Stimulated activated naive B cell treated with anti-CD40 and anti-IgM and Interleukin-4, amounts not matched to agents 10 μg/mL and 1 μg/mL and 100 μg/mL, for 72 hours (primary cell): Measurements from ENCODE around the gene RNF213.
A peak's percentile ranks its signal among the peaks of the same experiment; 100 is the strongest.
"Not testable (repeated sequence)": the region's sequence is repeated elsewhere in the genome, so short reads cannot be mapped to it uniquely, and the experiment has no call there.

ENCODE experiments used
- ATAC-seq, 2 donors: fragments of 150-1000 bp; cut with Tn5 transposase; replicated peaks; 2 replicates each; pipeline ENCODE4 v1.10.0; 2021; ENCODE audit warnings: moderate library complexity in 1 of 2
- DNase-seq: peaks from one replicate; pipeline ENCODE4 v3.0.0; 2021
- H3K27ac Mint-ChIP-seq: one replicate; pipeline ENCODE4 v1.8.0; 2022; ENCODE audit warnings: mild to moderate bottlenecking, mixed read lengths
- H3K27me3 Mint-ChIP-seq, 2 donors: one replicate each; pipeline ENCODE4 v1.8.0; 2022; ENCODE audit warnings: mixed read lengths in 2 of 2
- H3K36me3 Mint-ChIP-seq, 2 donors: one replicate each; pipeline ENCODE4 v1.8.0; 2022; ENCODE audit warnings: mixed read lengths in 2 of 2, mild to moderate bottlenecking in 1 of 2
- H3K4me1 Mint-ChIP-seq, 2 donors: one replicate each; pipeline ENCODE4 v1.8.0; 2022; ENCODE audit warnings: mixed read lengths in 2 of 2, mild to moderate bottlenecking in 1 of 2
- H3K4me3 Mint-ChIP-seq, 2 donors: one replicate each; pipeline ENCODE4 v1.8.0; 2022; ENCODE audit warnings: mild to moderate bottlenecking in 2 of 2, mixed read lengths in 2 of 2, moderate library complexity in 1 of 2
- H3K9me3 Mint-ChIP-seq, 2 donors: one replicate each; pipeline ENCODE4 v1.8.0; 2022; ENCODE audit warnings: mixed read lengths in 2 of 2, mild to moderate bottlenecking in 1 of 2

RNF213 gene

GRCh38 chr17:80251966-80252365 is 8.7 kb upstream of the RNF213 start:
- no peaks in the 10 kb centered on the region for H3K27me3 Mint-ChIP-seq
- no peak overlapping the region for H3K27ac Mint-ChIP-seq
- peaks cover 0 to 4% of the 10 kb centered on the region in 2 donors for H3K36me3 Mint-ChIP-seq
- DNase-seq (no peak), ATAC-seq (no peak)
- peaks cover 15 to 31% of the 10 kb centered on the region in 2 donors for H3K4me1 Mint-ChIP-seq
- H3K9me3 Mint-ChIP-seq = no peaks in the 10 kb centered on the region
- no peak overlapping the region for H3K4me3 Mint-ChIP-seq

GRCh38 chr17:80252871-80253270 is 7.8 kb upstream of the RNF213 start:
- Mint-ChIP-seq H3K9me3 (no peaks in the 10 kb centered on the region), H3K27me3 (no peaks in the 10 kb centered on the region), H3K36me3 (peaks cover 0 to 4% of the 10 kb centered on the region in 2 donors), H3K4me3 (no peak overlapping the region), H3K27ac (peak overlapping the region; percentile 21), H3K4me1 (peaks cover 19 to 37% of the 10 kb centered on the region in 2 donors)
- DNase-seq (peak; percentile 68), ATAC-seq (peak; percentile 84 to 88)

- no peak overlapping the region for H3K27ac Mint-ChIP-seq
- H3K9me3 Mint-ChIP-seq = no peaks in the 10 kb centered on the region
- no peak for ATAC-seq
- H3K4me1 Mint-ChIP-seq = peaks cover 29 to 47% of the 10 kb centered on the region in 2 donors
- DNase-seq = no peak
- peaks cover 0 to 2% of the 10 kb centered on the region in 2 donors for H3K36me3 Mint-ChIP-seq
- peak overlapping the region in 1 of 2 donors; percentile 16 for H3K4me3 Mint-ChIP-seq
- no peaks in the 10 kb centered on the region for H3K27me3 Mint-ChIP-seq
Measured at GRCh38 chr17:80253631-80254395, 6.8 kb upstream of the RNF213 start.

GRCh38 chr17:80254396-80255251 is 6.0 kb upstream of the RNF213 start:
- H3K9me3 Mint-ChIP-seq = no peaks in the 10 kb centered on the region
- peaks cover 32 to 55% of the 10 kb centered on the region in 2 donors for H3K4me1 Mint-ChIP-seq
- H3K27ac Mint-ChIP-seq = peak overlapping the region; percentile 70
- DNase-seq = peak; percentile 50
- peak overlapping the region; percentile 23 to 35 for H3K4me3 Mint-ChIP-seq
- H3K36me3 Mint-ChIP-seq = peaks cover under 1 to 2% of the 10 kb centered on the region in 2 donors
- no peaks in the 10 kb centered on the region for H3K27me3 Mint-ChIP-seq
- ATAC-seq = peak; percentile 77 to 78

GRCh38 chr17:80256034-80256350 is 4.7 kb upstream of the RNF213 start:
- no peak for DNase-seq
- H3K4me3 Mint-ChIP-seq = no peak overlapping the region
- H3K27me3 Mint-ChIP-seq = no peaks in the 10 kb centered on the region
- ATAC-seq = no peak
- no peaks in the 10 kb centered on the region for H3K9me3 Mint-ChIP-seq
- peaks cover 2 to 3% of the 10 kb centered on the region in 2 donors for H3K36me3 Mint-ChIP-seq
- H3K4me1 Mint-ChIP-seq = peaks cover 34 to 59% of the 10 kb centered on the region in 2 donors
- H3K27ac Mint-ChIP-seq = no peak overlapping the region

GRCh38 chr17:80257716-80258213 is 2.9 kb upstream of the RNF213 start:
- Mint-ChIP-seq H3K27me3 (no peaks in the 10 kb centered on the region), H3K36me3 (peaks cover 0 to 3% of the 10 kb centered on the region in 2 donors), H3K4me1 (peaks cover 41 to 72% of the 10 kb centered on the region in 2 donors), H3K4me3 (peak overlapping the region; percentile 2 to 22), H3K9me3 (no peaks in the 10 kb centered on the region), H3K27ac (peak overlapping the region; percentile 83)
- DNase-seq (no peak), ATAC-seq (no peak)

GRCh38 chr17:80258296-80258695 is 2.4 kb upstream of the RNF213 start:
- ATAC-seq = peak in 1 of 2 donors; percentile 14
- not testable (repeated sequence) for H3K27me3 Mint-ChIP-seq, H3K36me3 Mint-ChIP-seq, H3K9me3 Mint-ChIP-seq, DNase-seq
- Mint-ChIP-seq H3K4me1 (peaks cover 41 to 75% of the 10 kb centered on the region in 2 donors), H3K4me3 (peak overlapping the region; percentile 22 to 52), H3K27ac (peak overlapping the region; percentile 83)

GRCh38 chr17:80259457-80260068 is 1.1 kb upstream of the RNF213 start:
- ATAC-seq (no peak), DNase-seq (no peak)
- no peaks in the 10 kb centered on the region for H3K9me3 Mint-ChIP-seq
- H3K4me1 Mint-ChIP-seq = peaks cover 45 to 75% of the 10 kb centered on the region in 2 donors
- H3K36me3 Mint-ChIP-seq = peaks cover 1 to 8% of the 10 kb centered on the region in 2 donors
- no peaks in the 10 kb centered on the region for H3K27me3 Mint-ChIP-seq
- peak overlapping the region; percentile 87 to 98 for H3K4me3 Mint-ChIP-seq
- H3K27ac Mint-ChIP-seq = peak overlapping the region; percentile 97

- Mint-ChIP-seq H3K36me3 (peaks cover 3 to 11% of the 10 kb centered on the region in 2 donors), H3K9me3 (no peaks in the 10 kb centered on the region), H3K4me1 (peaks cover 43 to 75% of the 10 kb centered on the region in 2 donors), H3K27ac (peak overlapping the region; percentile 97), H3K4me3 (peak overlapping the region; percentile 87 to 98), H3K27me3 (no peaks in the 10 kb centered on the region)
- DNase-seq (peak; percentile 64), ATAC-seq (peak; percentile 53 to 66)
Measured at GRCh38 chr17:80260069-80260535, 550 bp upstream of the RNF213 start.

GRCh38 chr17:80261159-80261894 is 675 bp downstream of the RNF213 start:
- Mint-ChIP-seq H3K36me3 (peaks cover 3 to 17% of the 10 kb centered on the region in 2 donors), H3K4me1 (peaks cover 46 to 73% of the 10 kb centered on the region in 2 donors), H3K27ac (peak overlapping the region; percentile 97), H3K4me3 (peak overlapping the region; percentile 88 to 89), H3K9me3 (no peaks in the 10 kb centered on the region), H3K27me3 (no peaks in the 10 kb centered on the region)
- no peak for DNase-seq
- peak; percentile 6 to 7 for ATAC-seq

- Mint-ChIP-seq H3K9me3 (no peaks in the 10 kb centered on the region), H3K27ac (peak overlapping the region; percentile 97), H3K4me3 (peak overlapping the region; percentile 88 to 89), H3K36me3 (peaks cover 3 to 17% of the 10 kb centered on the region in 2 donors), H3K4me1 (peaks cover 46 to 73% of the 10 kb centered on the region in 2 donors), H3K27me3 (no peaks in the 10 kb centered on the region)
- DNase-seq (no peak), ATAC-seq (no peak)
Measured at GRCh38 chr17:80261895-80262279, 1.2 kb downstream of the RNF213 start.

GRCh38 chr17:80262291-80262690 is 1.6 kb downstream of the RNF213 start:
- Mint-ChIP-seq H3K9me3 (no peaks in the 10 kb centered on the region), H3K27me3 (no peaks in the 10 kb centered on the region), H3K36me3 (peaks cover 3 to 17% of the 10 kb centered on the region in 2 donors), H3K4me3 (peak overlapping the region; percentile 88 to 89), H3K27ac (peak overlapping the region; percentile 97), H3K4me1 (peaks cover 46 to 73% of the 10 kb centered on the region in 2 donors)
- no peak for ATAC-seq
- no peak for DNase-seq

- Mint-ChIP-seq H3K27ac (peak overlapping the region; percentile 97), H3K36me3 (peaks cover 3 to 17% of the 10 kb centered on the region in 2 donors), H3K4me1 (peaks cover 42 to 68% of the 10 kb centered on the region in 2 donors), H3K4me3 (peak overlapping the region in 1 of 2 donors; percentile 88), H3K9me3 (no peaks in the 10 kb centered on the region), H3K27me3 (no peaks in the 10 kb centered on the region)
- ATAC-seq (no peak), DNase-seq (no peak)
Measured at GRCh38 chr17:80262775-80263244, 2.2 kb downstream of the RNF213 start.
